Medulla oblongata (tissue), 1 donor: ENCODE measurements around the gene ANXA5.
A peak's percentile ranks its signal among the peaks of the same experiment; 100 is the strongest.
"Not testable (repeated sequence)": the region's sequence is repeated elsewhere in the genome, so short reads cannot be mapped to it uniquely, and the experiment has no call there.

Experiments
- DNase-seq: peaks from one replicate; pipeline ENCODE4 v3.0.0-alpha.2; 2015; ENCODE audit errors: extremely low spot score

The ANXA5 gene

DNA sequence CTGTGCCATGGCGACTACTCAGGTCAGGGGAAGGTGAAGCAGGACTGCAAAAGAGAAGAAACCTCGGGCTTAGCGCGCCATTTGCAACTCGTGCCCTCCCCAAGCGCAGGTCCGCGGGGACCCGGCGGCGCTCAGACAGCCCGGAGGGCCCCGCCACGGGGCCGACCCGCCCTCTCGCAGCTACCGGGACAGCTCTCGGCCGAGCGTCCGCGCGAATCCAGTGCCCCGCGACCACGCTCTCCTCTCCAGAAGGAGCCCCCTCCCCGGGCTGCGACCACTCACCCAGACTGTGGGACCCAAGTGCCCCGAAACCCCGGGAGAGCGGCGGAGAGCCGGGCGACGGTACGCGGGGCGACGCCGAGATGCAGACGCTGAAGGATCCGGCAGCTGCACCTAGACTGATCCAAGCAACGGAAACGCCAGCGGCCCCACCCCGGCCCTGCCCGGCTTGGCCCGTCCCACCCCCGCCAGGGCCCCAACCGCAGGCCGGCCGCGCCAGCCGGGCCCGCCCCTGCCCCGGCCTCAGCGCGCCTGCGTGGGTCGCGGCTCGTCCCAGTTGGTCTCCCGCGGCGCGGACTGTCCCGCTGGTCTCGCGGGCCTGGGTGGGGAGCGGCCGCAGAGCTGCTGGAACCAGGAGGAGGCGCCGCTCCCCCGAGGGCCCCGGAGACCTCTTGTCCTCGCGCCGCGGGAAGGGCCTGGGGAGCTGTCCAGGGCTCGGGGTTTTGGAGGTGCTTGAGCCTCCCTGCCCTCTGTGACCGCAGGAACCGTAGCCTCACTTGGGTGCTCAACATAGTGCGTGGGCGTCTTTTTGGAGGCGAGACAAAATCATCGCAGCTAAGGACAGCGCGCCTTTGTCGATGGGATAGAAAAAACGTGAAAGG lies at the start of gene ANXA5:
Gene ANXA5 (minus strand): TSS at position 400 of the 881 bp plus-strand sequence. CDS start 391 bp downstream, at position 9.
- DNase-seq = peak; percentile 89

DNA sequence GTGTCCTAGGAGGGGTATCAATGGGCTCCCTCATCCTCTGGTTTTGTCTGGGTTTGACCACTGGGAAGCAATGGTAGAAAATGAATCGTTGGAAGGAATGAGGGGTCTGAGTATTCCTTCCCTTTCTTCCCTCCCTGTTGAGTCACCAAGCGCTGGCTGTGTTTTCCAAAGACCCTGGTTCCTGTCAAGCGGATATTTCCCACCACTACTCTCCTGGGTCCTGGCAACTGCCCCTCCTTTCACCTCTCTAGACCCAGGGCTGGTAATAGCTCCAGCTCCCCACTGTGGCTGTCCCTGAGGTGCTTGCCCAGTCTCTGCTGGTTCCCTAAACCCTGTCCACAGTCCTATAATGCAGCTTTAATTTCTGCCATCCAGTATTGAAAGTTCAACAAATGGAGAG lies 46.0 kb upstream of the ANXA5 start:
- no peak for DNase-seq

DNA sequence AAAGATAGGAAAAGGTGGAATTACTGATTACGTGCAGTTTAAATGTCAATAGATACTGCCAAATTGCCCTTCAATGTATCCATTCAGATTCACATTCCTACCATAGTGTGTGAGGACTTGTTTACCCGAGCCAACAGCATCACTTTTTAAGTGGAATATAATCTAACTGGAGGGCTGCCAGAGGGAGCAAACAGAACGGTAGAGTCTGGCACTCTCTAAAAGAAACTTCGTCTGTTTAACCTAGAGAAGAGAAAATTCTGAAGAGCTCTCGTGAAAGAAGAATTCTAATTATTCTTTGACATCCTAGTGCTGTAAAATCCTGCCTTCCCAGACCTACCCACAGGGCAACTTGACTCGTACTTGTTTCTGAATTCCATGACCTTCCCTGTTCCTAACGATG lies 45.0 kb upstream of the ANXA5 start:
- no peak for DNase-seq

DNA sequence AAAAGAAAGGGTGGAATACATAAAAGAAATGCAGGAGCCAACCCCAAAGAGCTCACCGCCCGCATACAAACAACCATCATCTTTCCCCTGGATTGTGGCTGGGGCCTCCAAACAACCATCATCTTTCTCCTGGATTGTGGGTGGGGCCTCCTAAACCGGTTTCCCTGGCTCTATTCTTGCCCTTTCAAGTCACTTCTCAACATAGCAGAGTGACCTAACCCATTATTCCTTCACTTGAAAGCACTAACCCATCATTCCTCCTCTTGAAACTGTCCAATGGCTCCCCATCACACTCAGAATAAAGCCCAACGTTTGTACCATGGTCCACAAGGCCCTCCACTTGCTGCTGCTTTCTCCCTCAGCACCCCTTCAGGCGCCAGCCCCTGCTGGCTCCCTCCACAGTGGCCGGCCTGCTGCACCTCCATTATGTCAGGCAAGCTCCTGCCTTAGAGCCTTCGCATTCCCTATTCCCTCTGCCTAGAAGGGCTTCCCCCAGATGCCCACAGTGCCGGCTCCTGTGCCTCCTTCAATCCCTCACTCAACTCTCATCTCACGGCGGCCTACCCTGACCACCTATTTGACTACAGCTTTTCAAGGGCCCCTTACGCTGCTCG lies 44.1 kb upstream of the ANXA5 start:
- no peak for DNase-seq

DNA sequence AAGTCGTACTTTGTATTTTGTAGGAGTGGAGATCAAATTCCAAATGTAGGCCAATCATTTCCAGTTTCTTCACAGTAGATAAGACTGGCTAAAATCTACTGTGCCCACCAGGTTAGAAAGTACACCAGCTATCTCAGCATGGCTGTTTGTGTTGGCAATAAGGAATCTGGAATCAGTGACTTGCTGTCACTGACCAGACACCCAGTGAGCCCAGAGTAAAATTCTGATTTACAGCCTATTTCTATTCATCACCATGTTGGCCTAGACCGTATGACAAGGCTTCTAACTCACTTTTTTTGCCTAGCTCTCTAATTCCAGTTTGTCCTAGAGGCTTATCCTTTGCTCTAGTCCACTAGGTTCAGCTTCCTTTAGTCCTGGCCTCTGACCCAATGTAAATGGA lies 42.8 kb upstream of the ANXA5 start:
- no peak for DNase-seq

DNA sequence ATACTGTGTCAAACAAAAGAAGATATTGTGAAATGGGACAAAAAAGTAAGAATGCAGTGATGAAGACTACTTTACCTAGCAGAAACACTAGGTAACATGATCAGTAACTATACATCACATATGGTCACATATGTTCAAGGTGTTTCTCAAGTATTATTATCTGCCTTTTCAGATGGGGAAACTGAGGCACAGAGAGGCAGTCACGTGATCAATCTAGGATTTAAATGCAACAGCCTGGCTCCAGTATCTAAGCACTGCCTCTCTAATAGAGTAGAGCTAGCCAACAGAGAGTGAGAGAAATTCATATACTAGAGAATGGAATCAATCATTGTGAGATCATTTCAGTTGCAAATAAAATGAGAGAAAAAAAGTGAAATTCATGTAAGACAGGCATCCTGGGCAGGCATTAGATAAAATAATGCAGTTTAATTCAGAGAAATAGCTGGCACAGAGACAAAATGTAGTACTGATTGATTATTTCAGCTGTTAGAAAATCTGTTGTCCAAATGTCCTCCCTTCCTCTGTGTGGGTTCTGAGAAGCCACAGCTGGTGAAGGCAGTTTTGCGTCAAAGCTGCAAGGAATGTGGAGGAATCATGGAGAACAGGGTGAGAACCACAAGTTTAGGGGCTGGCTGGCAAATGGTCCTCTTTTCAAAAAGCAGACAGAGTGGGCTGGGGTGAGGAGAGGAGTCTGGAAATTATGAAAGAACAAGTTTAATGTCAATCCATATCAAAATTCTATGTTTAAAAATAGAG lies 42.2 kb upstream of the ANXA5 start:
- DNase-seq = no peak

DNA sequence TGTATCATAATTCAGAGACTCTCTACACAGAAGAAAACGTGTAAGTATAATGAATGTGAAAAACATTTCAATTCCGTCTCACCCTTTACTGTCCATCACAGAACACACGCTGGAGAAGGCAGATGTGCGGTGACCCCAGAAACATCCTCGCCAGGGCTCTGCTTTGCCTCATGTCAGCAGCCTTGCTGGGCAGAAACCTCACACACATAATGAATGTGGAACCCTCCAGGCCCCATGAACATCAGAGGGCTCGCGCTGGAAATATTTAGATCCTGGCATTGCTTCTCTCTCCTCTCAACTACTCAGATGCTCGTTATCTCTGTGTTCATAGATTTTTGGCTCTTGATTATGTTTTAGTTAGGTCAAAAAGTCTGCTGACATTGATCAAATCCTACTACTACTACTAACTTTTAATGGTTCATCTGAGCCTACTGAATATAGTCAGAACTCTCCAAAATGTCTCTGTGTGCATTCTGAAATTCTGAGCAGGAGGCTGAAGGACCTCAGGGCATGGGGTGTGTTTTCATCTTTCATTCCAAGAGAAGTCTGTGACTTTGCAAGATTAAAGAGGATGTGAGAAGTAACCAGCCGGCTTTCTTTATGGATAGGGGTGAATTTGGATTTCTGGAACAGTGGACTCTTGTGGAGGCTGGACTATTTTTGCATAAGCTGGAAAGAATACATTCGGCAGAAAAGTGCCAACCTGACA lies 41.2 kb upstream of the ANXA5 start:
- DNase-seq = no peak

DNA sequence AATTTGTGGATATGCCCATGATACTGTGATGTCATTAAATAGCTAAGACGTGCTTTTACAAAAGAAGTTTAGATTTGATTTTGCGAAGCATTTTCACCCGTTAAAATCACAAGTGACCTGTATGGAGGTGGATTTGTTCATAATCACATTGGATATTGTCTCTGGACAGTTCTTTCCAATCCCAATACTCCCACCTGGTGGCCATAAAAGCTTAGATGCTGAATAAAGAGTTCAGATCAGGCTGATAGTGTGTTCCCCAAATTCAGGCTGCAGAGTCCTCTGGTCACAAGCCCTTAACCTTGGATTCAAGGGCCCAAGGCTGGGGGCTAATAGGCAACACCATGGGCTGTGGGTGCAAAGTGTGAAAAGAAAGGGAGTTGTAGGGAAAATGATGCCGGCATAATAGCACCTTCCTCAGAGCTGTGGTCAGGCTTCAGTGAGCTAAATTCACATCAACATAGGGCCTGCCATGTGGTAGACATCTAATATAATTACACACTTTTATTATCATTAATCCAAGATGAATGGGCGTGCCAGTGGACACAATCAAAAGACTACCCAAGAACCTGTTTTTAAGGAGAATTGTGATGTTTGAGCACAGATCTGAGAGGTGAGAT lies 40.1 kb upstream of the ANXA5 start:
- DNase-seq = peak; percentile 55

DNA sequence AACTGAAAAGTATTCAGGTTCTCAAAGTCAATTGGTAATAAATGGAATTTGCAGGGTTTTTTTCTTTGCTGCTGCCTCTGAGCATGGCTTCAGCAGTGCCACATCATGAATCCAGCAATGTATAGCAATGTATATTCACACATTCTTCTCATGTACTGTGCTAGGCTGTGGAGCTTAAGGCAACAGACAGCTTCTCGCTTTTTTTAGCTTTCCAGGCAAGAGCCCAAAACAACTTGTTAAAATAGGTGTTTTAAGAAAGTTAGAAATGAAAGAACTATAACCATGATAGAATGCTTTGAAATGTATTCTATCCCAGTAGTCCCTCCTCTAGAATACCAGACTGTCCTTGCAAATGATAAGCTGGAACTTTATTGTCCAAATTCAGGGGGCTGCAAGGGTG lies 37.8 kb upstream of the ANXA5 start:
- DNase-seq = no peak

DNA sequence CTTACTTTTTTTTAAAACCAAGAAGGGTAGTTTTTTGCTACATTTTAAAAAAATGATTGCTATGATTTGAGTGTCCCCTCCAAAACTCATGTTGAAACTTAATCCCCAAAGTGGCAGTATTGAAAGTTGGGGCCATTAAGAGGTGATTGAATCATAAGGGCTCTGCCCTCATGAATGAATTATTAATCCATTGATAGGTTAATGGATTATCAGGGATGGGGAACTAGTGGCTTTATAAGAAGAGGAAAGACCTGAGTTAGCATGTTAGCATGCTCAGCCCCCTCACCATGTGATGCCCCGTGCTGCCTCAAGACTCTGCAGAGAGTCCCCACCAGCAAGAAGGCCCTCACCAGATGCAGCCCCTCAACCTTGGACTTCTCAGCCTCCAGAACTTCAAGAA lies 37.2 kb upstream of the ANXA5 start:
- DNase-seq = no peak

DNA sequence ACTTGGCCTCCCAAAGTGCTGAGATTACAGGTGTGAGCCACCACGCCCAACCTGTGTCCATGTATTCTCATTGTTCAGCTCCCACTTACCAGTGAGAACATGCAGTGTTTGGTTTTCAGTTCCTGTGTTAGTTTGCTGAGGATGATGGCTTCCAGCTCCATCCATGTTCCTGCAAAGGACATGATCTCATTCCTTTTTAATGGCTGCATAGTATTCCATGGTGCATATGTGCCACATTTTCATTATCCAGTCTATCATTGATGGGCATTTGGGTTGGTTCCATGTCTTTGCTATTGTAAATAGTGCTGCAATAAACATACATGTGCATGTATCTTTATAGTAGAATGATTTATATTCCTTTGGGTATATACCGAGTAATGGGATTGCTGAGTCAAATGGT lies 33.0 kb upstream of the ANXA5 start:
- not testable (repeated sequence) for DNase-seq

DNA sequence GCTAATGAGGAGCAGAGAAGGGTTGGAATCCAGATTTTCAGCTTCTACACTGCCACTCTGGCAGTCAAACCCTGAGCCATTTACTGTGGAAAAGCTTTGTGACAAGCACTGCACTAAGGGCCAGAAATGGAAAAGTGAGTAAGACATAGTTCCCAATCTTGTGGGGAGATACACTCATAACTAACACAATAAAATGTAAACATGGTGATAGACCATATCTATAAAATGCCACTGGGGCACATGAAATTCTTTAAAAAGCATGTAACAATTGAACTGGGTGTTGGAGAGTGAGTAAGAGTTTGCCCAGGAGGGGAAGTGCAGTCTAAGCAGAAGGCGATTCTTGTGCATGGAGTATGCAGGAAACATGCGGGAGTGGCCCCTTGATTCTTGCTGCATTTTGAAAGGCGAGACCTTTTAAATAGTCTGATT lies 32.0 kb upstream of the ANXA5 start:
- DNase-seq = no peak

DNA sequence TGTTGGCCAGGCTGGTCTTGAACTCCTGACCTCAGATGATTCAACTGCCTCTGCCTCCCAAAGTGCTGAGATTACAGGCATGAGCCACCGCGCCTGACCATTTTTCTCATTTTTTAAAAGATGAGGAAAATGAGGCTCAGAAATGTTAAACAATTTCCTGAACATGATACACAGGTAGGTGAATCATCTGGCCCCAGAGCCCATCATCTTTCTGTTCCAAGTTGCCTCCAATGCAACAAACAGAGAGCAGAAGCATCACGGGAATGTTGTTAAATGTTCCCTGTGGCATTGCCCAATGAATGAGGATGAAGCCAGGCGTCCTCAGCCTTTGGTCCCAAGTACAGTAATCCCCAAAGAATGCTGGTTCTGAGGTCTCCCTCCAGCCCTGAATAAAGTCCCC lies 31.3 kb upstream of the ANXA5 start:
- DNase-seq = no peak

DNA sequence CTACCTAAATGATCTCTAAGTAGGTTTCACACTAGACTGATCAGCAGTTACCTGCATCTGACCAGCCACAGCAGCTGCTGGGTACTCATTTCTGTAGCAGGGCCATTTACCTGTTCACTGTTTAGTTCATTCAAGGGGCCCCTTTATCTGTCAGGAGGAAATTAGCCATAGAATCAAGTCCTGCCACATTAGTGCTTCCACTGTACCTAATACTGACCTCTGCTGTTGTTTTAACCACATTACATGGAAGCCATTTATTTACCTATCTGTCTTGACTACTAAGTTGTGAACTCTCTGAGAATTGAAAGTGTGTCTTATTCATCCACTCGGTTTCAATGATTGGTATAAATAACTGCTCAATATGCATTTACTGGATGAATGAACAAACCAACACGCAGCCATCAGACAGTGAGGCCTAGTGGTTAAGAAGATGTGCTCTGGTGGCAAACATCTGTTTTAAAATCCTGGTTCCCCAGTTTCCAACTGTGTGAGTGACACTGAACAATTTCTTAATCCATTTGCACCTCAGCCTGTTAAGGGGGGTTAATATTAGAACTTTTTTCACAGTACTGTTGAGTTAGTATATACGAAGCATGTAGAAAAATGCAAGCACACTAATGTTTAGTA lies 30.0 kb upstream of the ANXA5 start:
- DNase-seq = peak; percentile 74

DNA sequence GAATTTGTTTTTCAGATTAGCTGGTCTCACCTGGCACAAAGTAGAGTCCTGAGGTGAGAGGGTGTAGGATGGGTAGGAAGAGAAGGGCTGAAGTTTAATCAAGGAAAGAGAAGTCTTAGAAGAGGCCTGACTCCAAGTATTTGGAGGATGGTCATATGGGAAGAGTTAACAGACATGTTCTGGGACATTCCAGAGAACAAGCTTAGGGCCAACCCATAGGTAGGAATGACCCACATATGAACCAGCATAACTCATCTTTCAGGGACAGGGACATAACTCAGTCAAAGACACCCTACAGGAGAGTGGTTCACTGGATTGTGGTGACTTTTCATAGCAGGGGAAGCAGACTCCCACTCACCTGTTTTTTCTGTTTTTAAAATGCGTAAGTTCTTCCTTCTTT lies 27.9 kb upstream of the ANXA5 start:
- no peak for DNase-seq

DNA sequence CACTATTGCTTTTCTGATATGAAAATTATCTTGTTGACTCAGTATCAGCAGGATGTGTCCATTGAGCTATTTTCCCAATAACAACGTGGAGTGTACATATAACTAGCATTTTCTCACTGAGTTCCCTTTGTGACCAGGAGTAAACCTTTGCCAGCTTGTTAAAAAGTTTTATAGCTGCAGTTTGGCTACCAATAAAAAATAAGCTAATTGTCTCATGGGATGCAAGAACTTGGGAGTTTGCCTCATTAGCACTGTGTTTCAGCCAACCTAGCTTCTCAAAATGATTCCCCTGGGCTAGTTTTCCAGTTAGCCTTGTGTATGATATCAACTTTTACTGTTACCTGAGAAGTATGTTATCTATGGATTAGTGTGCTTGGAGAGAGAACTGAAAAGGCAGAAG lies 24.9 kb upstream of the ANXA5 start:
- no peak for DNase-seq

DNA sequence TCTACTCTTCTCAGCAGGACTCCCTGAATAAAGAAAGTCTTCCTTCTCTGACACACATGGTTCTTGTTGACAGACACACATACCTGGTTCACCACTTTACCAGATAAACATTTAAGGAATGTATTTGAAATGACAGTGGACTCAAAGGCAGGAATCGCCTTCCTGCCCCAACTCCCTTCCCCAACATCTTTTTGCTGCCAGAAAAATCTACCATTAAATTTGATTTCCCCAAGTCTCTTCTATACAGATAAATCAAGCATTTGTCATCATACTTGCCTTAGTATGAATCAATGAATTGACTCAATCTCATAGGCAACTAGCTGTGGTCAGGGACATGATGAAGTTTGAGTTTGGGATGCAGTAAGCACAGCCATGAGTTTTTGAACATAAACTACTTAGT lies 23.3 kb upstream of the ANXA5 start:
- no peak for DNase-seq

DNA sequence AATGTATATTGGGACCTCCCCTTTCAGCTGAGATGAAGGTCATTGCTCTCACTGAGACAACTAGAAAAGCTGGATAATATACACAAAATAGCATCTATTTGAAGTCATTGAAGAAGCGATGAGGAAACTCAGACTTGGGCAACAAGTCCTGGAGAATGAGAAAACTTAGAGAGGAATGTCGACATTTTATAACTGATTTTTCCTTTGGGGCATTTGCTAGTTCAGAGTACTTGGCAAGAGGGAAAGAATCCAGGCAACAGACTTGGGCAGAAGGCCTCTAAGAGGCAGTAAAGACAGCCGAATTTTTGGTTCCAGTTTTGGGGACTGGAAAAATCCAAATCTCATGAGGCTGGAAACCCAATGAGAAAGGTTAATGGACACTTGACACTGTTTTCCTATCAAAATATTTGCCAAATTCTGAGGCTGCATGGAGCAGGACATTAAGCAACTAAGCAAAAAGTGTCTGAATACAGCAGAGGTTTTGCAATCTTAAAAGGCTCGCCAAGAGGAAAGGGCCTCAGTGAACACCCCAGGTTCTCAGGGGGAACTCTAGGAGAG lies 21.0 kb upstream of the ANXA5 start:
- DNase-seq = no peak

DNA sequence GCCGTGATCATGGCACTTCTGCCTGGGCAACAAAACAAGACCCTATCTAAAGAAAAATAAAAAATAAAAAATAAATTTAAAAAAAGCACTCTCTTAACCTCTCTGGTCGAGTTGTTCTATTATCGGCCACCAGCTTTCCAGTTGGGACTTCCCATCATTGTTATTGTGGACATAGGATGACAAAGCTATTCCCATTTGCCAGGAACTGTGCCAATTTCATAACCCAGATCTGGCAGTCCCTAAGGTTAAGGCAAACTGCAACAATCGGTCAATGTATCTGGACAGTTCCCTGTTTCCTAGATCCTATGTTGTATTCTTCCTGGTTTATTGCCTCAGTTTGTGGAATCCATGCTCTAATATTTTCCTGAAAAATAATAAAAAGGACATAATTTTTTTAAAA lies 17.8 kb upstream of the ANXA5 start:
- no peak for DNase-seq

DNA sequence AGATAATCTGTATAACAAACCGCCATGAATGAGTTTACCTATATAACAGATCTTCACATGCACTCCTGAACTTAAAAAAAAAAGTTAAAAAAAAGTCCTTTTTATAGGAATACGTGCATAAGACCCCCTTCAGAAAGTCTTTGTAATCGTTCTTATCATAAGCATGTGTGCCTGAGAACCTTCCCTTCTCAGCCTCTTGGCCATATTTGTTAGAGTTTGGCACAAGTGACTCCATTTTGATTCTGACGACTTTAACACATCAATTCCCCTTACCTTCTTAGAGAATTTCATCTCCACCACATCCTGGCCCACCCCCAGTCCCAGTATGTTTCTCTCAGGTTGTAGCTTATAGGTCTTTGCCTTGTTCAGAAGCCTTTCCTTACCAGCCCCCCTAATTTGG lies 16.0 kb upstream of the ANXA5 start:
- DNase-seq = no peak
